Heart left ventricle (tissue), 16 donors: Measurements from ENCODE around the gene FOXN3. TPM values are rescaled to one million over a fixed set of nuclear protein-coding genes. Genes with fewer than 3 reads are reported as not detected.
A peak's percentile ranks its signal among the peaks of the same experiment; 100 is the strongest.

Experiments used
- ATAC-seq, 4 donors: fragments of 200-7000 bp; cut with Tn5 transposase; one replicate each; pipeline ENCODE4 v1.9.1; 2020 to 2022; ENCODE audit warnings: moderate library complexity in 4 of 4, mild to moderate bottlenecking in 3 of 4, moderate number of reproducible peaks in 1 of 4
- DNase-seq, 5 donors: peaks; one replicate each; pipeline ENCODE4 v3.0.0-alpha.2; 2020
- H3K27ac ChIP-seq, 12 donors: fragments of 200-600 bp; sonication (generic) in 4 of 12; one replicate each; pipeline versions ENCODE4 v1.5.0 to v1.8.0; 2016 to 2022; ENCODE audit warnings: mild to moderate bottlenecking in 2 of 12
- H3K27me3 ChIP-seq, 9 donors: fragments of 200-600 bp; sonication (generic) in 2 of 9; one replicate each; pipeline versions ENCODE4 v1.5.1 to v1.8.0; 2016 to 2022; ENCODE audit warnings: mild to moderate bottlenecking in 3 of 9
- H3K36me3 ChIP-seq, 9 donors: fragments of 200-600 bp; sonication (generic) in 2 of 9; one replicate each; pipeline versions ENCODE4 v1.5.0 to v1.8.0; 2018 to 2022; ENCODE audit warnings: mild to moderate bottlenecking in 2 of 9
- H3K4me1 ChIP-seq, 12 donors: fragments of 200-600 bp; sonication (generic) in 4 of 12; one replicate each; pipeline versions ENCODE4 v1.5.0 to v1.8.0; 2016 to 2022; ENCODE audit warnings: mild to moderate bottlenecking in 3 of 12
- H3K4me3 ChIP-seq, 12 donors: fragments of 200-600 bp; sonication (generic) in 4 of 12; one replicate each; pipeline versions ENCODE4 v1.5.0 to v1.8.0; 2017 to 2022; ENCODE audit warnings: mild to moderate bottlenecking in 9 of 12, moderate library complexity in 4 of 12
- H3K9me3 ChIP-seq, 12 donors: fragments of 200-600 bp; sonication (generic) in 4 of 12; one replicate each; pipeline versions ENCODE4 v1.5.0 to v1.8.0; 2016 to 2022; ENCODE audit warnings: mild to moderate bottlenecking in 1 of 12
- POLR2A ChIP-seq, 2 donors: fragments of 450-650 bp; IDR thresholded peaks; one replicate each; pipeline ENCODE4 v1.6.1; 2017; ENCODE audit warnings: antibody characterized with exemption in 2 of 2, mild to moderate bottlenecking in 2 of 2, moderate library complexity in 2 of 2
- WGBS, 4 donors: extraction: QIAGEN DNeasy Blood & Tissue Kit in 2 of 4; methylation state at CpG; one replicate each; pipeline versions ENCODE4 v1.1.5 to v1.1.7; 2013 to 2018; 5-methylcytosine and 5-hydroxymethylcytosine counted together
- intact Hi-C, 10 donors: fragments of 100-400 bp; cut with DNase I; formaldehyde crosslinking; loops; one replicate each; pipeline versions ENCODE4 v1.11.1 to v1.14.2; 2022
- polyA plus RNA-seq, 2 donors: library from polyadenylated mRNA; stranded (reverse); fragments of 200-250 nt; gene quantifications; one replicate each; pipeline ENCODE4 v1.2.3, GENCODE V29; 2013
- total RNA-seq, 9 donors: library from RNA; depleted of rRNA in 2 of 9; stranded (reverse); fragments of >200 nt in 2 of 9; fragmentation: NEBNext Ultra II Directional in 3 of 9; extraction: Animal tissue kit (Norgen Biotek cat#: 25700) in 3 of 9; gene quantifications; one replicate each; pipeline versions ENCODE4 v1.1.0 to v1.2.4, GENCODE V29; 2016 to 2023
- TF ChIP-seq, protein P1 (sequence below), 12 donors: fragments of 200-600 bp; sonication (generic) in 4 of 12; IDR thresholded peaks; one replicate each; pipeline versions ENCODE4 v1.5.0 to v1.8.0; 2018 to 2022; ENCODE audit warnings: antibody characterized with exemption in 12 of 12, mild to moderate bottlenecking in 5 of 12
- donor health status: ischemic (EF 13 %, LVEDD 7.1; RV severe dilation, severe dysfunction).
- donor health status: healthy with polysubstance abuse.
- donor health status: DM: no; HTN: yes; CAD: no.
- donor health status: DM: no; HTN: no; CAD: no.
- donor health status: ischemic (EF 25% LVEDD 6.9; RV normal size, moderate dysfunction).
- donor health status: ischemic (EF 25% LVEDD 5.7; RV mildly dilated, moderate dysfunction).
- donor health status: healthy.
- donor health status: DM: yes; HTN: yes; CAD: no.
- donor health status: ischemic (EF 35%, LVEDD 5.7; RV mildly dilated, moderate dysfunction).
- donor health status: nonischemic (EF 11% LVEDD 7.7; RV severe dilation, severe dysfunction).
- donor health status: DM: yes; HTN: yes; CAD: no.
- donor health status: PGD.
- donor health status: ischemic (EF 29% LVEDD 5.4; RV normal size, mild dysfunction).
- donor health status: nonischemic (EF 23%, LVEDD 6.1; RV moderate dilation, normal function).

FOXN3 gene
- total and polyA plus RNA-seq, 11 donors = 24.4 to 161 (median 111) TPM

GRCh38 chr14:89382487-89382886, 34.5 kb downstream of the FOXN3 start:
- peaks cover 3 to 57% (median 24%) of the 10 kb centered on the region in 12 donors for H3K4me1 ChIP-seq
- no peak for DNase-seq

GRCh38 chr14:89379891-89380820, 36.9 kb downstream of the FOXN3 start:
- Histone ChIP-seq H3K4me3 (no peak overlapping the region), H3K27me3 (no peaks in the 10 kb centered on the region), H3K4me1 (peaks cover 0 to 44% (median 15%) of the 10 kb centered on the region in 12 donors), H3K9me3 (peaks cover 0 to 8% (median 0%) of the 10 kb centered on the region in 12 donors), H3K36me3 (no peaks in the 10 kb centered on the region), H3K27ac (no peak overlapping the region)
- ATAC-seq (no peak), DNase-seq (no peak)
- TF ChIP-seq POLR2A (IDR thresholded peaks at IDR 0.05) = no peak
- TF ChIP-seq, protein P1, sequence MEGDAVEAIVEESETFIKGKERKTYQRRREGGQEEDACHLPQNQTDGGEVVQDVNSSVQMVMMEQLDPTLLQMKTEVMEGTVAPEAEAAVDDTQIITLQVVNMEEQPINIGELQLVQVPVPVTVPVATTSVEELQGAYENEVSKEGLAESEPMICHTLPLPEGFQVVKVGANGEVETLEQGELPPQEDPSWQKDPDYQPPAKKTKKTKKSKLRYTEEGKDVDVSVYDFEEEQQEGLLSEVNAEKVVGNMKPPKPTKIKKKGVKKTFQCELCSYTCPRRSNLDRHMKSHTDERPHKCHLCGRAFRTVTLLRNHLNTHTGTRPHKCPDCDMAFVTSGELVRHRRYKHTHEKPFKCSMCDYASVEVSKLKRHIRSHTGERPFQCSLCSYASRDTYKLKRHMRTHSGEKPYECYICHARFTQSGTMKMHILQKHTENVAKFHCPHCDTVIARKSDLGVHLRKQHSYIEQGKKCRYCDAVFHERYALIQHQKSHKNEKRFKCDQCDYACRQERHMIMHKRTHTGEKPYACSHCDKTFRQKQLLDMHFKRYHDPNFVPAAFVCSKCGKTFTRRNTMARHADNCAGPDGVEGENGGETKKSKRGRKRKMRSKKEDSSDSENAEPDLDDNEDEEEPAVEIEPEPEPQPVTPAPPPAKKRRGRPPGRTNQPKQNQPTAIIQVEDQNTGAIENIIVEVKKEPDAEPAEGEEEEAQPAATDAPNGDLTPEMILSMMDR (IDR thresholded peaks at IDR 0.05) = no peak
- intact Hi-C loops = no loop called here
- WGBS, 4 donors = 90 to 97% (median 94%) methylated on average over 11 to 16 of the region's 16 CpGs

More at GRCh38 chr14:89382487-89382886, 34.5 kb downstream of the FOXN3 start:
- TF ChIP-seq POLR2A (IDR thresholded peaks at IDR 0.05) = no peak
- TF ChIP-seq, protein P1 (IDR thresholded peaks at IDR 0.05) = no peak
- 79 to 83% (median 81%) methylated on average over 5 of the region's 5 CpGs for WGBS, 4 donors
- H3K27me3 ChIP-seq = no peaks in the 10 kb centered on the region
- H3K4me3 ChIP-seq = no peak overlapping the region
- intact Hi-C loops = no loop called here
- H3K27ac ChIP-seq = no peak overlapping the region
- H3K36me3 ChIP-seq = no peaks in the 10 kb centered on the region
- ATAC-seq = no peak
- peaks cover 0 to 8% (median 0%) of the 10 kb centered on the region in 12 donors for H3K9me3 ChIP-seq

DNA sequence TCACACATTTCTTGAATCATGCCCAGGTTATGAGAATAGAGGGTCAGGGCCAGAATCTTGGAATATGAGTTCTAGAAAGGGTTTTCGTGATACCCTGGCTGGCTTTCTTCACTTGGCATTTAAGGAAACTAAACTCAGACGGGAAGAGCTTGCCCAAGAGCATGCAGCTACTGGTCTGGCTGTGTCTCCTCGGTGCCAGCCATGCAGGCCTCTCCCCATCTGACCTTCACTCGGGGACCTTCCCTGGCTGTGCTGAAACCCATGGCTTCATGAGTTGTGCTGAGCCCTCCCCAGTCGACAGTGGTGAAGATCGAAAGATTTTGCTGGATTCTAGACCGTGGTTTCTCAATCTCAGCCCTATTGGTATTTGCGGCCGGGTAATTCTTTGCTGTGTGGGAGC, 38.0 kb downstream of the FOXN3 start:
- ATAC-seq (peak in 3 of 4 donors; percentile 54 to 76 (median 55)), DNase-seq (no peak)
- Histone ChIP-seq H3K36me3 (no peaks in the 10 kb centered on the region), H3K27me3 (no peaks in the 10 kb centered on the region), H3K9me3 (peaks cover 0 to 14% (median 0%) of the 10 kb centered on the region in 12 donors), H3K27ac (peak overlapping the region in 1 of 12 donors; percentile 21), H3K4me1 (peaks cover 0 to 37% (median 12%) of the 10 kb centered on the region in 12 donors), H3K4me3 (no peak overlapping the region)
- TF ChIP-seq POLR2A (IDR thresholded peaks at IDR 0.05) = no peak
- TF ChIP-seq, protein P1 (IDR thresholded peaks at IDR 0.05) = no peak
- 74 to 88% (median 77%) methylated on average over 9 of the region's 9 CpGs for WGBS, 4 donors
- intact Hi-C loops = no loop called here

- H3K27ac ChIP-seq = no peak overlapping the region
- no peak for DNase-seq
- 48 to 53% (median 49%) methylated on average over 5 of the region's 5 CpGs for WGBS, 4 donors
- H3K4me3 ChIP-seq = no peak overlapping the region
- TF ChIP-seq POLR2A (IDR thresholded peaks at IDR 0.05) = no peak
- TF ChIP-seq, protein P1 (IDR thresholded peaks at IDR 0.05) = no peak
- no peaks in the 10 kb centered on the region for H3K36me3 ChIP-seq
- peaks cover 0 to 14% (median 0%) of the 10 kb centered on the region in 12 donors for H3K9me3 ChIP-seq
- intact Hi-C loops = no loop called here
- H3K4me1 ChIP-seq = peaks cover 0 to 28% (median 13%) of the 10 kb centered on the region in 12 donors
- peak in 3 of 4 donors; percentile 59 to 87 (median 67) for ATAC-seq
- H3K27me3 ChIP-seq = no peaks in the 10 kb centered on the region
These were observed 38.9 kb downstream of the FOXN3 start for GRCh38 chr14:89378119-89378518.
